ENCODE results near the gene KRTAP2-4.
"Not testable (repeated sequence)": the region's sequence is repeated elsewhere in the genome, so short reads cannot be mapped to it uniquely, and the experiment has no call there.

Gene KRTAP2-4

GRCh38 chr17:41065829-41066624 is at the start of gene KRTAP2-4:
Gene KRTAP2-4 (minus strand): TSS chr17:41065879. CDS start chr17:41065845, 34 bp downstream.
- peak; percentile 91 for DNase-seq

GRCh38 chr17:41111151-41111885 is 45.6 kb upstream of the KRTAP2-4 start:
- no peak for DNase-seq

- DNase-seq = not testable (repeated sequence)
Measured at GRCh38 chr17:41108728-41109386, 43.2 kb upstream of the KRTAP2-4 start.

DNA sequence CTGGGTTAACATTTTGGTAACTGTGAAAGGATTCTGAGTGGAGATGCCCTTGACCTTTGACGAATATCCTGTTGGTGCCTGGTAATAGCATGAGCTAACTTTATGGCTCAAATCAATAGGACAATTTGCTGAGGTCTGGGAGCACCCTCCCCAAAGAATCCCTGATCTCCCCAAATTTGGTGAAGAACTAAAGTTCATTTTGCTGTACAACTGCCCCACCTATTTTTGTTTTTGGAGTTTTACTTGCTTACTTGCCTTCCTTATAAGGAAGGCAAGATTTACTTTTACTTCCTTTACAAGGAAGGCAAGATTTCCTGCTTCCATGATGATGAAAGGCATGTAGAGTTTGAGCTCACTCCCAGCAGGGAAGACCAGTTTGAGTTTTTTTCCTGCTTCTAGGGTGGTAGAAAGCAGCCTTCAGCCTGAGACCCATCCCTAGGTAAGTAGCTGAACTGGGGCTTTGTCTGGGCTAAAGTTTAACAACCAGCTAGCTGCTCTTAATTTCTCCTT is 42.3 kb upstream of the KRTAP2-4 start:
- no peak for DNase-seq

DNA sequence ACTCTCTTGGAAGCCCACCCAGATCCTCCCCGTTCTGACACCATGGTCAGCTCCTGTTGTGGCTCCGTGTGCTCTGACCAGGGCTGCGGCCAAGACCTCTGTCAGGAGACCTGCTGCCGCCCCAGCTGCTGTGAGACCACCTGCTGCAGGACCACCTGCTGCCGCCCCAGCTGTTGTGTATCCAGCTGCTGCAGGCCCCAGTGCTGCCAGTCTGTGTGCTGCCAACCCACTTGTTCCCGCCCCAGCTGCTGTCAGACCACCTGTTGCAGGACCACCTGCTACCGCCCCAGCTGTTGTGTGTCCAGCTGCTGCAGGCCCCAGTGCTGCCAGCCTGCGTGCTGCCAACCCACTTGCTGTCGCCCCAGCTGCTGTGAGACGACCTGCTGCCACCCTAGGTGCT is 39.7 kb upstream of the KRTAP2-4 start, which contains the start of gene KRTAP4-9:
Gene KRTAP4-9 (plus strand): TSS at position 43 of the 400 bp plus-strand sequence. CDS start 0 bp downstream, at position 43.
- not testable (repeated sequence) for DNase-seq

- peak; percentile 53 for DNase-seq
Measured at GRCh38 chr17:41104386-41105038, 38.8 kb upstream of the KRTAP2-4 start.

DNA sequence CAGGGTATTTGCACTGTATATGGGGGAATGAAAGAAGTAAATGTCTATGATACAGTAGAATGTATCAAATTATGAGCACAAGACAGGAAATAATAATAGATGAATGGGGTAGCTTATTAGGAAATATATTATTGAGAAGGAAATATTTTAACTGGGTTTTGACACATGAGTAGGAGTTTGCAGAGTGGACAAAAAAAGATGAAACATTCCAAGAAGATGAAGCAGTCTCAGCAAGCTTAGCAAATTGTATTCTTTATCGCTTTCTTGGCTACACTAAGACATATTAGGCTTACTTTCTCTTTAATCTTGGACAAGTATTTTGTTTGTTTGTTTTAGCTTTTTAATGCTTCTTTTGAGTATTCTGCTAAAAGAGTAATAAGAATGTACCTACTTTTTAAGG is 38.2 kb upstream of the KRTAP2-4 start:
- no peak for DNase-seq

GRCh38 chr17:41101586-41102259 is 36.0 kb upstream of the KRTAP2-4 start, which contains the start of gene KRTAP4-16:
Gene KRTAP4-16 (minus strand): TSS chr17:41102209. CDS start chr17:41102209, 0 bp downstream.
- no peak for DNase-seq

DNA sequence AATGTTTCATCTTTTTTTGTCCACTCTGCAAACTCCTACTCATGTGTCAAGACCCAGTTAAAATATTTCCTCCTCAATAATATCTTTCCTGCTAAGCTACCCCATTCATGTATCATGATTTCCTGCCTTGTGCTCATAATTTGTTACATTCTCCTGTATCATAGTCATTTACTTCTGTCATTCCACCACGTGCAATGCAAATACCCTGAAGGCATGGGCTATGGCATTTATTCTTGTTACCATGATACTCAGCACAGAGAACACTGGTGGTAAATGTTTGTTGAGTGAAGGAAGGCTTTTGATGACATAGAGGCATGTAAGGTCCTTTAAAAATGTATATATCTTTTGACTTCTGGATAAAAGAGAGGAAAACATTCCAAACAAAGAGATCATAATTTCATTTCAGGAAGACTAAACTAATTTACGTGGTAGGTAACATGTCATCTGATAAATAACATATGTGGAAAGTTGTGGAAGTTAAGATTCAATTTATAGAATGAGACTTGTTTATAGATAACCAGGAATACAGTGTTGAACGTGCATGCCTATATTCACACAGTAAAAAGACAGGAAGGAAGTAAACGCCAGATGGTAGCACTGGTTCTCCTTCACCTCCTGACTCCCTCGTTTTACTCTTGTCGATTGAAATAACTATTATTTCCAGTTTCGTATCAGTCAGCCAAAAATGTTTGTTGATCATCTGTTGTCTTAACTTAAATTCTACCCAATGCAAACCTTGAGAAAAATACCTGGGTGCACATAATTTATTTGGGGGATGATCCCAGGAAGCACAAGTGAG is 34.2 kb upstream of the KRTAP2-4 start:
- DNase-seq = not testable (repeated sequence)

GRCh38 chr17:41098481-41098880 is 32.8 kb upstream of the KRTAP2-4 start:
- no peak for DNase-seq

GRCh38 chr17:41098042-41098441 is 32.4 kb upstream of the KRTAP2-4 start, which contains the start of gene KRTAP4-8:
Gene KRTAP4-8 (minus strand): TSS chr17:41098142. CDS start chr17:41098084, 58 bp downstream.
- DNase-seq = no peak

- no peak for DNase-seq
Measured at GRCh38 chr17:41096055-41096454, 30.4 kb upstream of the KRTAP2-4 start.

DNA sequence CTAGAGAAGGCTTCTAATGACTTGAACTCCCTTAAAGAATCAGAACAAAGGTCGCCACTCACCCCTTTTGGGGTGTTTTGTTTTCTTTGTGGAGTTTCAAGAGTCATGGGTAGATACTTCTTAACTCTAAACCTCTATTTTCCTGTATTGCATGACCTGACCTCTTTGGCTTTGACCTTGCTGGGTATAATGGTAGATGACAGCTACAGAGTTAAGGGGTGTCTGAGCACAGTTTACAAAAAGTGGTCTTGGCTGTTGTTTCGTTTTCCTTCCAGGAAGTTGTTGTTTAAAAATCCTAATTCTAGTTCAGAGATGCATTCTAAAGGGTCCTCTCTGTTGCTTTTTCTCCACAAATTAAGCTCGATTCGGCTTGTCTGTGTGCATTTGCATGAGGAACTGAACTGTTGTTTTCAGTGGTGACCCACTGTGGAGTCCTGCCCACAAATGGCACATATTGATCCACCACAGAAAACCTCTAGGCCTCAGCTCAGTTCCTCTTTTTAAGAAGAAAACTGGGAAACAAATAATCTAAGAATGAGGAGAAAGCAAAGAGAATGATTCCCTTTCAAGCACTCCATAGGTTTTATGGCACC is 23.2 kb upstream of the KRTAP2-4 start:
- not testable (repeated sequence) for DNase-seq

GRCh38 chr17:41084100-41084856 is 18.6 kb upstream of the KRTAP2-4 start, which contains the start of gene KRTAP4-7:
Gene KRTAP4-7 (plus strand): TSS chr17:41084150. CDS start chr17:41084207, 57 bp downstream.
- not testable (repeated sequence) for DNase-seq

- not testable (repeated sequence) for DNase-seq
Measured at GRCh38 chr17:41083427-41083826, 17.7 kb upstream of the KRTAP2-4 start.

- DNase-seq = no peak
Measured at GRCh38 chr17:41082626-41083025, 16.9 kb upstream of the KRTAP2-4 start.

DNA sequence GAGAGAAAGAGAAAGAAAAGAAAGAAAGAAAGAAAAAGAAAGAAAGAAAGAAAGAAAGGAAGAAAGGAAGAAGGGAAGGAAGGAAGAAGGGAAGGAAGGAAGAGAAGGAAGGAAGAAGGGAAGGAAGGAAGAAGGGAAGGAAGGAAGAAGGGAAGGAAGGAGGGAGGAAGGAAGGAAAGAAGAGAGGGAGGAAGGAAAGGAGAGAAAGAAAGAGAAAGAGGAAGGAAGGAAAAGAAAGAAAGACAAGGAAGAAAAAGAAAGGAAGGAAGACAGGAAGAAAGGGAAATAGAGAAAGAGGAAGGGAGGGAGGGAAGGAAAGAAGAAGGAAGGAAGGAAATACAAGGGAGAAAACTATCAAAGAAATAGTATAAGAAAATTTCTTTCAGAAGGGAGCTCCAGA is 11.1 kb upstream of the KRTAP2-4 start:
- no peak for DNase-seq

DNA sequence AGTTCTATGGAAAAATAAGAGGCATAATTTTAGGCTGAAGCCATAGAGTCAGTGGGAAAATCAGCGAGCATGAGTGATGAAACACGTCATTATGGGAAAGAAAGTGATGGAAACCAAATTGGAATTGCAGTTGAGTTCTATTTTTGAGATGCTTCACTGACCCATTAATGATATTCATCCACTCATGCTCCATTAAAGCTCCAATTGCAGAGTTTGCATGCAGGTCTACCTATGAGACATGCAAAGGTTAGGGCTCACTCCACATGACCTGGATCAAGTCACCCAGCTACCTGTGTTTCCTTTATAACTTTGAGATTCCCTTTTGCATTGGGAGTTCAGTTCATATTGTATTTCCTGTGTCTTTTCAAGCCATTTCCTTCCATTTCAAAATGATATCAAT is 8.0 kb upstream of the KRTAP2-4 start:
- no peak for DNase-seq

DNA sequence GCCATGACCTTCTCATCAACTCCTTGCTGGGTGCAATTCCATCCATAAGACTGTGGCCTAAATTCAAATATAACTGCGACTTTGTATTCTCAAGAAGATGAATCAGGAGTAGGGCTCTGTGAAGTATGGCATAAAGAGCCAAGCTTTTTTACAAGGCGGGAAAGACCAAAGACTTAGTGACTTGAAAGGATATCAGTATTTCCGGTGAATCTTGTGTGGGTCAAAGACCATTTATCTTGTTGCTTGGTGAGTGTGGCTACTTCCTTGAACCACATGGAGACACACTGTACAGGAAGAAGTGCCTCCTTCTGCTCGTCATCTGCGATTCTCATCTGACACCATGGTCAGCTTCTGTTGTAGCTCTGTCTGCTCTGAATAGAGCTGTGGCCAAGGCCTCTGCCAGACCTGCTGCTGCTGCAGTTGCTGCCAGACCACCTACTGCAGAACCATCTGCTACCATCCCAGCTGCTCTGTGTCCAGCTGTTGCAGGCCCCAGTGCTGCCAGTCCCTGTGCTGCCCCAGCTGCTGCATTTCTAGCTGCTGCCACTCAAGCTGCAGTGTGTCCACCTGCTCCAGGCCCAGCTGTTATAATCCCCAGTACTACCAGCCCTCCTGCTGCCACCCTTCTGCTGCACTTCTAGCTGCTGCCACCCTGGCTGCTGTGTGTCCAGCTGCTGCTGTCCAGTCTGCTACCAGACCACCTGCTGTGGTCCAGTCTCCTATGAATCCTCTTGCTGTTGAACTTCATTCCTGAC is 6.1 kb upstream of the KRTAP2-4 start:
- DNase-seq = no peak
